GM21737 (cell line): ENCODE measurements around the gene RIMS1.

Source experiments
- ATAC-seq: cut with Tn5 transposase; IDR thresholded peaks from one replicate; pipeline ENCODE4 v1.9.1; 2021; ENCODE audit warnings: mild to moderate bottlenecking, moderate library complexity; ENCODE audit not compliant: unreplicated experiment

Gene RIMS1

GRCh38 chr6:72219536-72219935, 333.2 kb downstream of the RIMS1 start:
- ATAC-seq: no peak

GRCh38 chr6:72238021-72238420, 351.7 kb downstream of the RIMS1 start:
- ATAC-seq: no peak

DNA sequence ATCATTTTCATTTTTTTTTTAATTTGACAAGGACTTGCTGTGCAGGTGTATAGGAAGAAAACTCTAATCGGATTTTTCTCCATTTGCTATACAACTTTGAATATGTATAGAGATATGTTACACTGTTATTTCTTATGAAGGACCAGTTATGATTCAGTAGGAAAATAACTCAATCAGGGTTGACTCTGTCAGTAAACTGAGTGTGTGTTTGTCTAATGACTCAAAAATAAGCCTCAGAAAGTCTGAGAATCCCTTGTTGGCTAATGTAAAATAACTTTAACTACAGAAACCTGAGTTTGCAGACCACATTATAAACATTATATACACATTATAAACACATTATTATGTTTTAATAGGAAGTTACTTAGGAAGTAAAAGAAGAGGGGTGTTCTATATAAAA, 352.6 kb downstream of the RIMS1 start:
- ATAC-seq: no peak

GRCh38 chr6:72245565-72245964, 359.2 kb downstream of the RIMS1 start:
- ATAC-seq: no peak

GRCh38 chr6:72246926-72247325, 360.6 kb downstream of the RIMS1 start:
- no peak for ATAC-seq

- no peak for ATAC-seq
Observed at GRCh38 chr6:72248621-72249020, 362.3 kb downstream of the RIMS1 start.

DNA sequence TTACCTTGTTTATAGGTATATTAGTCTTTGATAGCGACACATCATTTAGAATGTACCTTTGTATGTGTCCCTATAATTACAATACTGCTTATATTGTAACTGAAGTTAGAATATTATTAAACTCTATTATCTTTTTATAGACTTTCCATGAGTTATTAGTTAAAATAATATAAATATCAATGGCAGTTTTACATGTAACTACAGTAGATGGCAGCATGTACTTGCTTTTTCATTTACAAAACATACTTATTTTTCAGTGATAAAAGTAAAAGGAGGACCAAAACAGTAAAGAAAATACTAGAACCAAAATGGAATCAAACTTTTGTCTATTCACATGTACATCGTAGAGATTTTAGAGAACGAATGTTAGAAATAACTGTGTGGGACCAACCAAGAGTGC, 364.3 kb downstream of the RIMS1 start:
- ATAC-seq: no peak

GRCh38 chr6:72260489-72260888, 374.1 kb downstream of the RIMS1 start:
- ATAC-seq: no peak

DNA sequence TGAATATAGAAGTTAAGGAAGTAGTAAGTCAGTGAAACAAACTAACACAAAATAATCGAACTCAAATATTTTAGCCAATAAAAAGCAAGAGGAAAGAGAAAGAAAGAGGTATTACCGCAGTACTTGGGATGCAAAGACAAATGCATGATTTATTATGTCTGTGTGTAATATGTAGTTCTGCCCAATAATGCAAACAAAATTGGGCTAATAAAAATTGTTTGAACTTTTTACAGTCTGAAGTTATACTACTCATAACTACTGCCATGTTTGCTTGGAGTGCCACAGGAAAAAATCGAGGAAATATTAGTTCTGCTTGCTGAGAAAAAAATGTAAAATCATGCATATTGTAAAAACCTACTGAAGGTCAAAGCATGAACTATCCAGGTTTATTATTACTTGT, 375.2 kb downstream of the RIMS1 start:
- ATAC-seq: no peak

GRCh38 chr6:72262254-72262653, 375.9 kb downstream of the RIMS1 start:
- no peak for ATAC-seq

DNA sequence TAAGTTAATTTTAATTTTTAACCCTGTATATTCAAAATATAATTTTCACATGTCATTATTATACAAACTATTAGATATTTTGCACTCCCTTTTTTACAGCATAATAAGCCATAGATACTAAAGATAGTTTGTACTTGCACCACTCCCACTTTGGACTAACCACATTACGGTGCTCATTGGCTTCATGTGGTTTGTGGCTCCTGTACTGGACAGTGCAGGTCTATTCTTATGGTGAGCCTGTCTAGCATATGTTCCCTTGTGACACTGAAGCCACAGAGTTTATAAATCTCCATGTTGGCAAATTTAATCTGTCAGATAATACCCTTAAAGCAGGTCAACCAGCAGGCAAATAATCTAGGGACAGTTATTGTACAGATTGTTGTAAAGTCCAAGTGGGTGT, 381.1 kb downstream of the RIMS1 start:
- no peak for ATAC-seq

DNA sequence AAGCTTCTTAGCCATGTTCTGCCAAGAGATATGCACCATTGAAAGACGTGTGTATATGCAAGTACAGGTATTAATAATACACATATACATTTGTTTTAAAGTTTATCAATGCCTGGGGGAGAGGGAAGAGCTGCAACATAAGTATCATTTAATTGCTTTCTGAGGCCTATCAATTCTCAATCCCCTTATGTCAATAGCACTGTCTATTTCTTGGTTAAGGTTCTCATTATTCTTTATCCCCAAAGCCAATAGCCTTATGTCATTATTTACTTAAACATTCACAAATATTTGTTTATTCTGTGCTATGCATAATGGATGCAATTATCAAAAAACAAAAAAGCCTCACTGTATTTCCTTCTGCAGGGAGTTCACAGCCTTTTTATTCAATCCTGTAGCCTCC, 385.2 kb downstream of the RIMS1 start:
- ATAC-seq: no peak

DNA sequence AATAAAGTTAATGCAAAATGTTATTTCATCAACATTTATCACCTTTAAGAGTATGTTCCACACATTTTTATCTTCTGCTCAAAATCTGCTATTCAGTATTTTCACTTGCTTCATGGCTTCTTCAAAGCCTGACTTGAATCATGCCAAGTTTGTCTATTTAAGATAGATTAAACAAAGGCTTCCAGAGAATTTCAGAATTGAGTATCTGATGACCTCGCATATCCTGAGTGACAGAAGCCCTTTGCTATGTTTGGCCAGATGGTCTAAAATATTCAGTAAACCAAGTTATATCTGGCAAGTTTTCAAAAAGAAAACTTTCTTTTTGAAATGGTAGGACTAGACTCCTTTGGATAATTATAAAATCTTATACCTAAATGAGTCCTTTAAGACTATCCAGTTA, 386.6 kb downstream of the RIMS1 start:
- no peak for ATAC-seq

GRCh38 chr6:72275888-72276287, 389.5 kb downstream of the RIMS1 start:
- no peak for ATAC-seq

DNA sequence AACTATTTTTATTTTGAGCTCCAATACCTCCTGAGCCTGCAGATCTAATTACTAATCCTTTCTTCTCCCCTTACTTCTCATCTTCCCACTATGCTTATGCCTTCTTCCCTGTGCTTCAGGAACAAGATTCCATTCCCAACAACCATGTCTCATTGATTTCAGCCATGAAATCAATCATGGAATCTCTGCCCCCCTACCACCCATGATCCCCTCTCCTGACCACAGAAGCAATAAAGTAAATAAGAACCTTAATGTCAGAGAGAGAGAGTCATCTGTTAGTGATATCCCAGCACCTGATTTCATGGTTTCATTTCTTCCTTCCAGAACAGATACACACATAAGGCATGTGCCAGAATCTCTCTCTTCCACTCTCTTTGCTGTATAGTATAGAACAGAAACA, 395.9 kb downstream of the RIMS1 start:
- ATAC-seq: no peak

DNA sequence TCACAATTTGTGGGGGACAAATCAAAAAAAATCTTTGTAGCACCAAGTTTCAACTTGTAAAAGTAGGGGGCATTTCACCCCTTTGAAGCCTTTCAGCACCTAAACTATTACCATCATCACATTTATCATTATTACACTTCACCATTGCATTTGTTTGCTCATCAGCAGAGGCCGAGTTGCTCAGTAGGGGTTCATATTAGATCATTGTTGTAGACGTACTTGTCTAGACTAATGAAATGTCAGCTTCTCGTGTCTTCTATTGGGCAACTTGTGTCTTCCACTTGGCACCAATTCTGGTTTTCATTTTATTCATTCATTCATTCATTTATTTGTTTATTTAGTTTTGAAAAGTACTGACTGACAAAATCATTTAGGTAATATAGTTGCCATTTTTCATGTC, 397.2 kb downstream of the RIMS1 start:
- no peak for ATAC-seq

GRCh38 chr6:72286911-72287311, 400.6 kb downstream of the RIMS1 start:
- no peak for ATAC-seq

- ATAC-seq: no peak
Observed at GRCh38 chr6:72287801-72288200, 401.5 kb downstream of the RIMS1 start.

DNA sequence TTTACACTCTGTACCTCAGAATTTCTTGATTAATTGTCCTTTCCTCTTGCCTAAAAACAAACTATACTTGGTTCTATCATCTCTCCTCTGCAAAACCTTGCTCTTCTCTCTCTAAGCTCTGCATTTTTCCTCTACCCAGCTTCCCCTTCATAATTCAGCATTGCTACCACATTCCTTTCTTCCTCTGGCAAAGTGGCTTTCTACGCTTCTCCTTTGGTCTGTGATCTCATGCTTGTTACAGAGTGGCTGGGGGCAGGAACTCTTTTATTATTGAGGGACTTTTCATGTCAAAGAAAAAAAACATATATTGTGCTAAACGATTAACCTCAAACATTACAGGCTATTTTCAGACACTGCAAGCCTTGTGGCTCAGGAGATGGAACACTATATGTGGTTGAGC, 402.2 kb downstream of the RIMS1 start:
- no peak for ATAC-seq

DNA sequence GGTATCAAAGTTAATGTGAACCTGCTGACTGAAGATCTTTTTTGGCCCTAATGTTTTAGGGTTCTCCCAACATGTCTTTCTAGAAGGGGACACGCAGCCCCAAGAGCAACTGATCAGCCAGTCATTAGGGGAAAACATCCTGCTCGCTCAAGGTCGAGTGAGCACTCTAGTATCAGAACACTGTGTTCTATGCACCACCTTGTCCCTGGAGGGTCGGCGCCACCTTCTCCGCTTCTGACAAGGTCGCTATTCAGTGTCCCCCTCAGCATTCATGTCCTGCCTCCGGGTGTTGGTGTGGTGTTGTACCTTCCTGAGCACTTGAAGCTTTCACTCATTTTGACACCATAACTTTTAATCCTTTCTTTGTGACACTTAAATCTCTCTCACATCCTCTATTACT, 404.3 kb downstream of the RIMS1 start:
- ATAC-seq: no peak

DNA sequence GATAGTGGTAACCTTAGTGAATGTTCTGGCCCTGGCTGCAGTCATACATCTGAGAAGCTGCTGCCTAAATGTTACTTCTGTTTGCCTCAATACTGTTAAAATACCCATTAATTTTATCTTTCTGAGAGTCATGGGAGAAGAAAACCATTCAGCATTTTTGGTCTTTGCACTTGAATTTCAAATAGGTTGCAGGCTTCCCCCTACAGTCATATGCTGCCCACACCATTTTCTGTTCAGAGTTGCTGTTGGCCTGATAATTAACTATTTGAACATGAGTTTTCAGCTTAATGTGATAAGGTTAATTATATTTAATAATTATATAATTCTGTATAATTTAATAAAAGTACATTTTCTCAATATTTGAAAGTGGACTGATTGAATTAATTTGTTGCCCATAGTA, 410.0 kb downstream of the RIMS1 start:
- ATAC-seq: no peak

GRCh38 chr6:72305971-72306370, 419.6 kb downstream of the RIMS1 start:
- ATAC-seq: no peak

DNA sequence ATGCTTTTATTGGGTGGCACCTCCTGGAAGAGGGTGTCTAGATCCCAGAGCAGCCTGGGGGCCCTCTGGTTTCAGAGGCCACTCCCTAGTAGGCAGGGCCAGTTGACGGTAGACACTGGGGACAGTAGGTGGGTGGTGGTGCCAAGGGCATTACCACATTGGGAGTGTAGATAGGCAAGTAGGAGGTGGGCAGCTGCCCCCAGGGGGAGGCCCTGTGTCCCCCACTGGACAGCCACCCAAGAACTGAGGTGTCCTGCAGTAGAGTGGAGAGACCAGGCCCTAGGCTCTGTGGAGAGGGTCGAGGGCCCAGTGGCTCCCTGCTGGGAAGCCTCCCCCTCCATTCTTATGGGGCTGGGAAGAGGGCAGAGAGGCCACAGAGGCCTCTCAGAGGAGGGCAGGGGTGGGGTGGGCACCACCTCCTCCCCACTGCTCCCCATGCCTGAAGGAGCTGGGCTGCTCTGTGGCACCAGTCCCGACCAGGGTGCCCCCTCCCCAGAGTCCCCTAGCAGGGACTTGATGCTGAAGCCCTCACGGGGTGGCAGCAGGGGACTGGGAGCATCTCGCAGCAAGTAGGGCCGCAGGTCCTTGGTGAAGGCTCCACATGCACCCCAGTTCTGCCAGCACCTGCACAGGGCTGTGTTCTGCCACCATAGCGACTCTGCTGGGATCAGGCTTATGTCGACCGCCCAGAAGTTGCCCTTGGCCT, 430.5 kb downstream of the RIMS1 start:
- ATAC-seq: no peak
